NB4 (cell line): ENCODE results near the gene IKZF3.

Source experiments
- CTCF ChIP-seq: IDR thresholded peaks from one replicate; pipeline ENCODE4 v1.5.1; 2012; ENCODE audit warnings: low read depth, low read length
- MYC ChIP-seq: IDR thresholded peaks from 2 replicates; pipeline ENCODE4 v1.6.1; 2011; ENCODE audit warnings: low read depth, low read length
- POLR2A ChIP-seq: IDR thresholded peaks from 2 replicates; pipeline ENCODE4 v1.6.1; 2011; ENCODE audit warnings: mild to moderate bottlenecking; ENCODE audit not compliant: insufficient read length; ENCODE audit errors: extremely low read depth
- TF ChIP-seq, protein P1 (sequence below): IDR thresholded peaks from 2 replicates; pipeline ENCODE4 v1.6.1; 2011; ENCODE audit warnings: low read depth, low read length

GRCh38 chr17:39715375-39716072 is 148.6 kb downstream of the IKZF3 start:
- TF ChIP-seq CTCF, result no peak
- TF ChIP-seq POLR2A, result no peak
- TF ChIP-seq, protein P1, sequence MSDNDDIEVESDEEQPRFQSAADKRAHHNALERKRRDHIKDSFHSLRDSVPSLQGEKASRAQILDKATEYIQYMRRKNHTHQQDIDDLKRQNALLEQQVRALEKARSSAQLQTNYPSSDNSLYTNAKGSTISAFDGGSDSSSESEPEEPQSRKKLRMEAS, result no peak
- TF ChIP-seq MYC, result no peak
